Stomach smooth muscle (tissue), 2 donors: ENCODE results near the gene GALNT18.

ENCODE experiments used
- H3K27ac ChIP-seq: one replicate; pipeline ENCODE4 v1.7.0; 2013; ENCODE audit warnings: mild to moderate bottlenecking, low read length, inconsistent platforms
- H3K27me3 ChIP-seq, 2 donors: one replicate each; pipeline ENCODE4 v1.7.0; 2013; ENCODE audit warnings: low read length in 2 of 2; ENCODE audit not compliant: insufficient read depth in 2 of 2, control insufficient read depth in 1 of 2
- H3K36me3 ChIP-seq, 2 donors: one replicate each; pipeline ENCODE4 v1.7.0; 2013; ENCODE audit warnings: low read length in 2 of 2; ENCODE audit not compliant: control insufficient read depth in 2 of 2, insufficient read depth in 2 of 2
- H3K4me1 ChIP-seq: one replicate; pipeline ENCODE4 v1.7.0; 2013; ENCODE audit warnings: low read length; ENCODE audit not compliant: control insufficient read depth, insufficient read depth
- H3K4me3 ChIP-seq, 2 donors: one replicate each; pipeline ENCODE4 v1.7.0; 2013; ENCODE audit warnings: low read length in 2 of 2
- H3K9ac ChIP-seq, 2 donors: one replicate each; pipeline ENCODE4 v1.7.0; 2013; ENCODE audit warnings: low read length in 2 of 2, mild to moderate bottlenecking in 1 of 2
- H3K9me3 ChIP-seq, 2 donors: one replicate each; pipeline ENCODE4 v1.7.0; 2013; ENCODE audit warnings: low read length in 2 of 2; ENCODE audit not compliant: control insufficient read depth in 2 of 2
- donor health status: healthy.
- donor health status: Pancreatic carcinoma.

The GALNT18 gene

GRCh38 chr11:11579012-11579988, 42.5 kb downstream of the GALNT18 start:
- no peaks in the 10 kb centered on the region for H3K27me3 ChIP-seq
- H3K27ac ChIP-seq: no peak overlapping the region
- H3K4me1 ChIP-seq: peaks cover 9% of the 10 kb centered on the region

DNA sequence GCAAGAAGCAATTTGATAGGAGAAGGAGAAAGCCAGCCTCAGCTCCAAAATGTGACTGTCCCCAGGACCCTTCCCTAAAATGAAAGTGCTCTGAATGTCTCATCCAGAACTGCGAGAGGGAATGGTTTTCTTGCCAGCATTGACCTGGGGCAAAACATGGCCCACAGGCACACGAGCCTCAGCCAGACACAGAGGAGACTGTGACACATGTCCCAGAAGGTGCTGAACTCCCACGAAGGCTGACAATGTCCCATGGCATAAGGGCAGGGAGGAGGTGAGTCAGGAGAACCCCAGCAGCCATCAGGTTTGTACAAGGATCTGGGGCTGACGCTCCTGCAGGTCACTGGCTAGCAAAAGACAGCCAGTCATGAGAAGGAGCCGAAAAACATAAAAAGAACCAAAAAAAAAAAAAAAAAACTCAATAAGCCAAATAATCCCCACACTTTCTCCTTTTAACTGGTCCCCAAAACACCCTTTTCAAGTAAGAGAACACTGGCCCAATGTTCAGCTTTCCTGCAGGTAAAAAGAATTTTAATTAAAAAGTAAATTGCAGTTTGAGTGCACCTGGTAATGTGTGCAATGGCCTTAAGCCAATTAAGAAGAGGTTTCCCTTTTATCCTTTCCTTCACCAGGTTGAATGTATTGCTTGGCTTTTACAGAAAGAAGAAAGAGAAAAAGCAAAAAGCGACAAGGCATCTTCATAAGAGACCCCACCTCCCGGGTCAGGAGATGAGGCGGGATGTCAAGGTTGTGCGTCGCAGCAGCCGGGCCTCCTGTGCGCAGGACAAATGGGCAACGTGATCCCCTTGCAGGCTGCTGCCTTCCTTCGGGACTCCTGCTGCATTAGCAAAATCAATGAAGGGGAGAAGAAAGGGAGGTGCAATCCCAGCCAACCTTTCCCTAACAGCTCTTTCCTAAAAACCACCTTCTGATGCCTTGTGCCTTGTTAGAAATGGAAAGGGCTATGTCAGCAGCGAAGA, 43.6 kb downstream of the GALNT18 start:
- H3K9me3 ChIP-seq: no peaks in the 10 kb centered on the region
- H3K27ac ChIP-seq: no peak overlapping the region
- H3K36me3 ChIP-seq: no peaks in the 10 kb centered on the region
- no peaks in the 10 kb centered on the region for H3K27me3 ChIP-seq
- peaks cover 9% of the 10 kb centered on the region for H3K4me1 ChIP-seq
- no peak overlapping the region for H3K9ac ChIP-seq
- H3K4me3 ChIP-seq: no peak overlapping the region

More at GRCh38 chr11:11579012-11579988, 42.5 kb downstream of the GALNT18 start:
- Histone ChIP-seq H3K4me3 (no peak overlapping the region), H3K36me3 (no peaks in the 10 kb centered on the region), H3K9me3 (no peaks in the 10 kb centered on the region), H3K9ac (no peak overlapping the region)

DNA sequence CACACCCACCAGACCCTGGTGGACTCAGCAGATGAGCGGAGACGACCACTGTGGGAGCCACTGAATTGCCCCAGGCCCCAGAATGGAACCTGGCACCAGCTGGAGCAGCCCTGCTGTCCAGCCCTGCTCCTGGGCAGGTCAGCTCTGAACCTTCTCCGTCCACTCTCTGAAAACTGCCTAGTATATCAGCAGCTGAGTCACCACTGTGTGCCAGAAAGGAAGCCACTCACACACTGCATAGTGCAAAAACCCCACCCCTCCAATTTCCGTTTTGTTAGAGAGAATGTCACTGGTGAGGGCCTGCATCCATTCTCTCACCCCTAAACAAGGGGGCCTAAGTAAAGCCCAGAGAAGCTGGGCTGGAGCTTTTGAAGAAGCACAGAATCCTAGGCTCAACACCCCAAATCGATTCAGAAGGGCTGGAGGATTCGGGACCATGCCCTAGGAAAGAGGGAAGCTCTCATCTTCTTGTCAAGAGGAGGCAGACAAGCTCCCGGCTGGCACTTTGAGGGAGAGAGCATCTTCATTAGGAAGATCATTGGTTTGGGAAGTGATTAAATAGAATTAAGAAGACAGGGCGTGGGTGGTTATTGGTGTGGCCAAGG, 44.5 kb downstream of the GALNT18 start:
- Histone ChIP-seq H3K4me3 (no peak overlapping the region), H3K9me3 (no peaks in the 10 kb centered on the region), H3K27ac (no peak overlapping the region), H3K9ac (no peak overlapping the region), H3K27me3 (no peaks in the 10 kb centered on the region), H3K4me1 (peaks cover 9% of the 10 kb centered on the region), H3K36me3 (no peaks in the 10 kb centered on the region)

GRCh38 chr11:11574373-11575287, 47.2 kb downstream of the GALNT18 start:
- H3K27ac ChIP-seq: no peak overlapping the region
- H3K36me3 ChIP-seq: no peaks in the 10 kb centered on the region
- no peaks in the 10 kb centered on the region for H3K27me3 ChIP-seq
- no peak overlapping the region for H3K9ac ChIP-seq
- peaks cover 13% of the 10 kb centered on the region for H3K4me1 ChIP-seq
- H3K9me3 ChIP-seq: no peaks in the 10 kb centered on the region
- no peak overlapping the region for H3K4me3 ChIP-seq

GRCh38 chr11:11572386-11572785, 49.4 kb downstream of the GALNT18 start:
- Histone ChIP-seq H3K36me3 (no peaks in the 10 kb centered on the region), H3K9me3 (no peaks in the 10 kb centered on the region), H3K4me1 (peaks cover 8% of the 10 kb centered on the region), H3K27ac (no peak overlapping the region), H3K27me3 (no peaks in the 10 kb centered on the region), H3K9ac (no peak overlapping the region), H3K4me3 (no peak overlapping the region)

DNA sequence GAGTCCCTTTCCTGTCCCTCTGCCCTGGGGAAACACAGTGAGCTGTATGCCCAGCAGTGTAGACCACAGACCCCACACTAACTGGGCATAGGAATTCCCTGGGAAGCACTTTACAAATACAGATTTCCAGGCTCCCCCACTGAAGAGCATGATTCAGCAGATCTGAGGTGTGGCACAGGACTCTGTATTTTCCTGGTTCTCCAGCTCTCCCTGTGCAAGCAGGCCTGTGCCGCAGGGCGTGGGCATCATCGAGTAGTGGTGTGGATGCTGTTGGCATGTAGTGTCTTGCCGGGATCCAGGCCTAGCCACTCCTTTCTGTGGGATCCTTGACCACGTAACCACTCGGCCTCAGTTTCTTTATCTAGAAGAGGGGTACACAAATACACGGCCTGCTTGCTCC, 49.9 kb downstream of the GALNT18 start:
- H3K4me3 ChIP-seq: no peak overlapping the region
- H3K9ac ChIP-seq: no peak overlapping the region
- H3K4me1 ChIP-seq: peaks cover 6% of the 10 kb centered on the region
- no peak overlapping the region for H3K27ac ChIP-seq
- no peaks in the 10 kb centered on the region for H3K9me3 ChIP-seq
- H3K27me3 ChIP-seq: no peaks in the 10 kb centered on the region
- no peaks in the 10 kb centered on the region for H3K36me3 ChIP-seq

GRCh38 chr11:11570823-11571222, 51.0 kb downstream of the GALNT18 start:
- Histone ChIP-seq H3K27ac (no peak overlapping the region), H3K4me3 (no peak overlapping the region), H3K27me3 (no peaks in the 10 kb centered on the region), H3K9ac (no peak overlapping the region), H3K36me3 (no peaks in the 10 kb centered on the region), H3K9me3 (no peaks in the 10 kb centered on the region), H3K4me1 (peaks cover 3% of the 10 kb centered on the region)

GRCh38 chr11:11569936-11570491, 51.8 kb downstream of the GALNT18 start:
- no peaks in the 10 kb centered on the region for H3K27me3 ChIP-seq
- H3K9me3 ChIP-seq: no peaks in the 10 kb centered on the region
- H3K9ac ChIP-seq: no peak overlapping the region
- peaks cover 3% of the 10 kb centered on the region for H3K4me1 ChIP-seq
- no peaks in the 10 kb centered on the region for H3K36me3 ChIP-seq
- no peak overlapping the region for H3K4me3 ChIP-seq
- H3K27ac ChIP-seq: peak overlapping the region; percentile 24

- H3K4me1 ChIP-seq: peaks cover 9% of the 10 kb centered on the region
- no peaks in the 10 kb centered on the region for H3K36me3 ChIP-seq
- H3K4me3 ChIP-seq: no peak overlapping the region
- H3K27ac ChIP-seq: no peak overlapping the region
- H3K9ac ChIP-seq: no peak overlapping the region
- no peaks in the 10 kb centered on the region for H3K9me3 ChIP-seq
- no peaks in the 10 kb centered on the region for H3K27me3 ChIP-seq
These were observed 53.1 kb downstream of the GALNT18 start for GRCh38 chr11:11568651-11569229.
